ENCODE measurements around the gene NAA16.

The NAA16 gene

DNA sequence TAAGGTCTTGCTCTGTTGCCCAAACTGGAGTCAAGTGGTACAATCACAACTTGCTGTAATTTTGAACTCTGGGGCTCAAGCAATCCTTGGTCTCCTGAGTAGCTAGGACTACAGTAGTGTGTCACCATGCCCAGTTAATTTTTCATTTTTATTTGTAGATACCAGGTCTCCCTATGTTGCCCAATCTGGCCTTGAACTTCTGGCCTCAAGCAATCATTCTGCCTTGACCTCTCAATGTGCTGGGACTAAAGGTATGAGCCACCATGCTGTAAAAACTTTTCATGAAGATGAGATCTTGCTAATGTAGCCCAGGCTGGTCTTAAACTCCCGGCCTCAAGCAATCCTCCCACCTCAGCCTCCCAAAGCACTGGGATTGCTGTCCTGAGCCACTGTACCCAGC is 15.1 kb upstream of the NAA16 start:
- Histone ChIP-seq H3K4me1 (ENCODE audit: insufficient read depth, low read length, poor library complexity, severe bottlenecking) (no peaks in the 10 kb centered on the region), H2AFZ (ENCODE audit: low read length) (no peak overlapping the region), H3K9me3 (ENCODE audit: insufficient read depth, low read depth, low read length) (no peaks in the 10 kb centered on the region), H3K36me3 (ENCODE audit: insufficient read depth, low read length) (no peaks in the 10 kb centered on the region), H3K4me2 (ENCODE audit: low read depth, low read length, poor library complexity, severe bottlenecking) (no peak overlapping the region), H3K9ac (ENCODE audit: low read depth, low read length, poor library complexity, severe bottlenecking) (no peak overlapping the region), H3K9me2 (replicated peaks; ENCODE audit: low read depth, low read length) (no peaks in the 10 kb centered on the region), H3K4me3 (ENCODE audit: low read length, poor library complexity, severe bottlenecking) (no peak overlapping the region), H3K79me2 (ENCODE audit: insufficient read depth, low read length) (no peaks in the 10 kb centered on the region), H3F3A (ENCODE audit: low read depth) (no peaks in the 10 kb centered on the region), H4K20me1 (ENCODE audit: insufficient read depth, low read length, poor library complexity, severe bottlenecking) (no peaks in the 10 kb centered on the region), H3K27me3 (ENCODE audit: insufficient read depth, low read length, poor library complexity, severe bottlenecking) (no peaks in the 10 kb centered on the region)
- no peak for TF ChIP-seq EZH2phosphoT487 (IDR thresholded peaks at IDR 0.05; ENCODE audit: borderline replicate concordance)
- TF ChIP-seq, protein P1, sequence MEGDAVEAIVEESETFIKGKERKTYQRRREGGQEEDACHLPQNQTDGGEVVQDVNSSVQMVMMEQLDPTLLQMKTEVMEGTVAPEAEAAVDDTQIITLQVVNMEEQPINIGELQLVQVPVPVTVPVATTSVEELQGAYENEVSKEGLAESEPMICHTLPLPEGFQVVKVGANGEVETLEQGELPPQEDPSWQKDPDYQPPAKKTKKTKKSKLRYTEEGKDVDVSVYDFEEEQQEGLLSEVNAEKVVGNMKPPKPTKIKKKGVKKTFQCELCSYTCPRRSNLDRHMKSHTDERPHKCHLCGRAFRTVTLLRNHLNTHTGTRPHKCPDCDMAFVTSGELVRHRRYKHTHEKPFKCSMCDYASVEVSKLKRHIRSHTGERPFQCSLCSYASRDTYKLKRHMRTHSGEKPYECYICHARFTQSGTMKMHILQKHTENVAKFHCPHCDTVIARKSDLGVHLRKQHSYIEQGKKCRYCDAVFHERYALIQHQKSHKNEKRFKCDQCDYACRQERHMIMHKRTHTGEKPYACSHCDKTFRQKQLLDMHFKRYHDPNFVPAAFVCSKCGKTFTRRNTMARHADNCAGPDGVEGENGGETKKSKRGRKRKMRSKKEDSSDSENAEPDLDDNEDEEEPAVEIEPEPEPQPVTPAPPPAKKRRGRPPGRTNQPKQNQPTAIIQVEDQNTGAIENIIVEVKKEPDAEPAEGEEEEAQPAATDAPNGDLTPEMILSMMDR (conservative IDR thresholded peaks at IDR 0.05; ENCODE audit: low read length), result no peak

DNA sequence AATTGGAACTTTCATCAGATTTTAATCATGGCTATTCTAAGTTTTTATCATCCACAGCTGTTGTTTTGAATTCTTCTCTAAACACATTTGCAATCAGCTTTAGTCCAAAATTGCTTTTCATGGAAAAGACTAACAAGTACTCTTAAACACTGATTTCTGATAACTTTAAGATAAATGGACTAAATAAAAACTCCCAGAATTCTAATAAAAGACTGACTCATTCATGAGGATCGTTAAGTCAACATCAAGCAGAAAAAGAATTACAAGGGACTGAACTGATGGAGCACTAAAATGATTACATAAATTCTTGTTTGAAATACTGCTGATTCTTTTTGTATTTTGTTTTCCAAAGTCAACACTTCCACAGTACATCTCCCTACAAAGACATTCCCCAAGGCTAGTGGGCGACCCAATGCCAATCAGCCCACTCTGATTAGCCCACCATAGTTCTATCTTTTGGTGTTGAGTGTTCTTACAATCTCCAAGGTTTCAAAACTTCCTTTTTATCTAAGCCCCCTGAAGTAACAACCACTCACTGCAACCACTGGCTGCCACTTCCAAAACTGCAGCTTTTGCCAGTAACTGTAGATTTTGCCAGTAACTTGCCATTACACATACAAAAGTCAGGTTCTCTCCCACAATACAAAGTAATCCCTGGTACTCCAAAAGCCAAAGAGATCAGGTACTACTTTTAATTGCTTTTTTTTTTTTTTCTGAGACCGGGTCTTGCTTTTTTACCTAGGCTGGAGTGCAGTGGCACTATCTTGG is 14.0 kb upstream of the NAA16 start:
- no peak for TF ChIP-seq EZH2phosphoT487 (IDR thresholded peaks at IDR 0.05; ENCODE audit: borderline replicate concordance)
- TF ChIP-seq, protein P1 (conservative IDR thresholded peaks at IDR 0.05; ENCODE audit: low read length), result no peak
- no peaks in the 10 kb centered on the region for H3K9me3 ChIP-seq (ENCODE audit: insufficient read depth, low read depth, low read length)
- H3K4me3 ChIP-seq (ENCODE audit: low read length, poor library complexity, severe bottlenecking), result no peak overlapping the region
- H2AFZ ChIP-seq (ENCODE audit: low read length), result no peak overlapping the region
- H3F3A ChIP-seq (ENCODE audit: low read depth), result no peaks in the 10 kb centered on the region
- no peaks in the 10 kb centered on the region for H3K79me2 ChIP-seq (ENCODE audit: insufficient read depth, low read length)
- H3K36me3 ChIP-seq (ENCODE audit: insufficient read depth, low read length), result no peaks in the 10 kb centered on the region
- H3K27me3 ChIP-seq (ENCODE audit: insufficient read depth, low read length, poor library complexity, severe bottlenecking), result no peaks in the 10 kb centered on the region
- H3K4me1 ChIP-seq (ENCODE audit: insufficient read depth, low read length, poor library complexity, severe bottlenecking), result no peaks in the 10 kb centered on the region
- no peaks in the 10 kb centered on the region for H3K9me2 ChIP-seq (replicated peaks; ENCODE audit: low read depth, low read length)
- no peak overlapping the region for H3K4me2 ChIP-seq (ENCODE audit: low read depth, low read length, poor library complexity, severe bottlenecking)
- no peaks in the 10 kb centered on the region for H4K20me1 ChIP-seq (ENCODE audit: insufficient read depth, low read length, poor library complexity, severe bottlenecking)
- no peak overlapping the region for H3K9ac ChIP-seq (ENCODE audit: low read depth, low read length, poor library complexity, severe bottlenecking)

DNA sequence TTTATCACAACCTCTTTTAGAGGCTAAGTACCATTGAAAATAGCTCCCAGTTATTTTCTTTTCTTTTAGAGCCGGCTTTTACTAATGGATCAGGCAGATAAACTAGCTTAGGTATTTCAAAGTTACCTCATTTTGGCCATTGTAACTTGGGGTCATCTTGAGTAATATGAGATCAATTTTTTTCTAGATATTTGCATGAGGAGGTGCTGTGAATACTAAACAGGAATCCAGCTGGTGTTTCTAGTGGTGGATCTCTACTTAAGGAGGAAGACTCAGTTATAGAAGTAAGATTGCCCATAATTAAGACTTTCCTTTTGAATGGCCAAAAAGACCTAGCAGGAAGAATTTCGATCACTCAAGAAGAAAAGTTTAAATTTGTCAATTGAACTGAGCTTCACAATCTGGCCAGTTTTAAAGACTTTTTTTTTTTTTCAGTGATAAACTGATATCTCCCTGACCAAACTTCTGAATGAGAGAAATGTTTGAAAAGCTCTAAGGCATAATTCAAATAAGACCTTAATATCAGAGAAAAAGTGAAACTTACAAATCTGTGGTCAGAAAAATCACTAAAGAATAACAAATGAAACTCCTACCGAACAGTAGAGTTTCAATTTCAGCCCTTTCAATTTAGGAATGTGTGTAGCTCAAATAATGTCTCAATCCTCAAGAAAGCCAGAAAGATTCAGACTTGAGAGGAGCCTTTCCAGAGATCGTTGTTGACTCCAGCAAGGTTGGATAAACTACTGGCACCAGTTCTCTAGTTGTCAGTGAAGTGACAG is 11.6 kb upstream of the NAA16 start:
- Histone ChIP-seq H3K9me3 (ENCODE audit: insufficient read depth, low read depth, low read length) (no peaks in the 10 kb centered on the region), H4K20me1 (ENCODE audit: insufficient read depth, low read length, poor library complexity, severe bottlenecking) (no peaks in the 10 kb centered on the region), H3K4me2 (ENCODE audit: low read depth, low read length, poor library complexity, severe bottlenecking) (no peak overlapping the region), H3K27me3 (ENCODE audit: insufficient read depth, low read length, poor library complexity, severe bottlenecking) (no peaks in the 10 kb centered on the region), H3K79me2 (ENCODE audit: insufficient read depth, low read length) (no peaks in the 10 kb centered on the region), H3K36me3 (ENCODE audit: insufficient read depth, low read length) (no peaks in the 10 kb centered on the region), H2AFZ (ENCODE audit: low read length) (no peak overlapping the region), H3K9me2 (replicated peaks; ENCODE audit: low read depth, low read length) (no peaks in the 10 kb centered on the region), H3F3A (ENCODE audit: low read depth) (no peaks in the 10 kb centered on the region), H3K4me3 (ENCODE audit: low read length, poor library complexity, severe bottlenecking) (no peak overlapping the region), H3K9ac (ENCODE audit: low read depth, low read length, poor library complexity, severe bottlenecking) (no peak overlapping the region), H3K4me1 (ENCODE audit: insufficient read depth, low read length, poor library complexity, severe bottlenecking) (no peaks in the 10 kb centered on the region)
- TF ChIP-seq, protein P1 (conservative IDR thresholded peaks at IDR 0.05; ENCODE audit: low read length), result no peak
- no peak for TF ChIP-seq EZH2phosphoT487 (IDR thresholded peaks at IDR 0.05; ENCODE audit: borderline replicate concordance)

All from Loucy (cell line).